ENCODE measurements around the gene AKIRIN1.
"Not testable (repeated sequence)": the region's sequence is repeated elsewhere in the genome, so short reads cannot be mapped to it uniquely, and the experiment has no call there.

AKIRIN1 gene

DNA sequence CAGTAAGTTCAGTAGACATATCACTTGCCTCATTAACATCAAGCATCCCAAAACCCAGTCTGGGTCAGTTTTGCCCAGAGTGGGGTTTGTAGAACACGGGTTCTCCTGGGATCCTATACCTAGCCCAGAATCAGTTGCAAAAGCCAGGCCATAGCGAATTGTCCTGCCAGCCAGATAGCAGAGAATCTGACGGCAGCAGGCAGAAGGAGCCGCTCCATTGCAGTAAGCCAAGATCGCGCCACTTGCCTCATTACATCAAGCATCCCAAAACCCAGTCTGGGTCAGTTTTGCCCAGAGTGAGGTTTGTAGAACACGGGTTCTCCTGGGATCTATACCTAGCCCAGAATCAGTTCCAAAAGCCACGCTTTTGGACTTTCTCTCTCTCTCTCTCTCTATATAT lies 54.2 kb downstream of the AKIRIN1 start:
- no peak for DNase-seq (ENCODE audit: low spot score)

DNA sequence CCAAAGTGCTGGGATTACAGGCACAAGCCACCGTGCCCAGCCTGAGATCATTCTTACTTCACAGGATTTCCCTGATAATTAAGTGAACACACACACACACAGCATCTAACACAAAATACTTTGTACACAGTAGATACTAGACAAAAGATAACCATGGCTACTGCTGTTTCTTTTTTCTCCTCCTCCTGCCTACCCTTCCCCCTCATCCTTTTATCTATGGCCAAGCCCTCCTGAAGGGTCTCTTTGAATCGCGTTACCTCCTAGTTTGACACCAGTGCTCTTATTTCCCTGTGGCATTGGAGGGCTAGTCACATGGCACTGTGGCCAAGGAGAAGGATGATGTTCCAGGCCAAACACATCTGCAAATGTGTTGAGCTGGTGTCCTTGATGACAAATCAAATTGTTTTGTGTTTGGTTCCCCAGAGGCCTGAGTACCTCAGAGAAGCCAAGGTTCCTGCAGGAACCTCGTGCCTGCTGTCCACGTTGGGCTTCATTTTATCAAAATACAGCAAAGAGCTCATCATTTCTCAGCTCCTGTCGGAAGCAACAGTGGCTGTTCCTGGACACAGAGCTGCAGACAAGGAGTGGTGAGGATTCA lies 55.6 kb downstream of the AKIRIN1 start:
- no peak for DNase-seq (ENCODE audit: low spot score)

DNA sequence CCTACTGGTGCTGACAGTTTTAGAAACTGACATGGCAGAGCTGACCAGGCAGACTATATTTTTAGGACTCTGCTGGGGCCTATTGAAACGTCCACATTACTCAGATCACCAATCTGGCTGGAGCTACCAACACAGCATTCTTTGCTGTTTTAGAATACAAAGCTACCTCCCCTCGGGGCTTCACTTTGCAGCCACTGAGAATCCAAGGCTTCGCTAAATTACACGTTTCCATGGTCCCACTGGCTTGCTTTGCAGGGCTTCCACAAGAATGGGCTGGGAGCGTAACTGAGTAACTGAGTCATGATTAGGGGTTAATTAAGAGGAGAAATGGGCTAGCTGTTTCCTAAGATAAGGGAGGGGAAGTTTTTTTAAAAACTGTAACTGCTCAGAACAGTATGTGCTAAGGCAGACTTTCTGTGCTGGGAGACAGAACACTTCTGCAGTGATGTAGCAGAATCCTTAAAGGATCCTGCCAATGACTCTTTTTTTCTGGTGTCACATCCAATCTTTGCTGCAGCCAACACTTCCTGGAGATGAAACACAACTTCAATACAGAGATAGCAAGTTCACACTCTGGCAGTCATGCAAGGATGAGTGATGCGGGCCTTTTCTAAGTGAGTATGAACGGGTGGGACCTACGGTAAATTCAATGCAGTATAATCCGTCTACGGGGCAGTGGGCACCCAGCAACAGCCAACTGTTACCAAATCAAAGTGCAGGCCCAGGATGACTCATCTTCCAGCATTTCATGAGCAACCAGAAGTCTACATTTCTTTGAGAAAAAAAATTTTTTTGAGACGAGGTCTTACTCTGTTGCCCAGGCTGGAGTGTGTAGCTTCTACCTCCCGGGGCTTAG lies 56.5 kb downstream of the AKIRIN1 start:
- peak; percentile 87 for DNase-seq (ENCODE audit: low spot score)

DNA sequence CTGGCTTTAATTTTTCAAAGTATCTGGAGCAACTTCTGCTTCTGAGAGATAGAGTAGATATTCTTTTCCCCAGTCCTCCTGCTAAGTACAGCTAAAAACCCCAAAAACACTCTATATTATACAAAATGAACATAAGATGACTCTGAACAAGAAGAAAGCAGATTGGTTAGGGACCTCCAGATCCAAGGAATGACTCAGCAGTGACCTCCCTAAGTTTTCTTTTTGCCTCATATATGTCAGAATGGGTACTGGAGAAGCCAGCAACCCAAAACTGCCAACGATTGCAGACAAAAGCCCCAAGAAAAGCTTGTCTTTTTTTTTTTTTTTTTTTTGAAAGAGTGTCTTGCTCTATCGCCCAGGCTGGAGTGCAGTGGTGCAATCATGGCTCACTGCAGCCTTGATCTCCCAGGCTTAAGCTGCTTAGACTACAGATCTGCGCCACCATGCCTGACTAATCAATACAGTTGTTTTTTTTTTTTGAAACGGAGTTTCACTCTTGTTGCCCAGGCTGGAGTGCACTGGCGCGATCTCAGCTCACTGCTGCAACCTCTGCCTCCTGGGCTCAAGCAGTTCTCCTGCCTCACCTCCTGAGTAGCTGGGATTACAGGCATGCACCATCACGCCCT lies 57.8 kb downstream of the AKIRIN1 start:
- no peak for DNase-seq (ENCODE audit: low spot score)

DNA sequence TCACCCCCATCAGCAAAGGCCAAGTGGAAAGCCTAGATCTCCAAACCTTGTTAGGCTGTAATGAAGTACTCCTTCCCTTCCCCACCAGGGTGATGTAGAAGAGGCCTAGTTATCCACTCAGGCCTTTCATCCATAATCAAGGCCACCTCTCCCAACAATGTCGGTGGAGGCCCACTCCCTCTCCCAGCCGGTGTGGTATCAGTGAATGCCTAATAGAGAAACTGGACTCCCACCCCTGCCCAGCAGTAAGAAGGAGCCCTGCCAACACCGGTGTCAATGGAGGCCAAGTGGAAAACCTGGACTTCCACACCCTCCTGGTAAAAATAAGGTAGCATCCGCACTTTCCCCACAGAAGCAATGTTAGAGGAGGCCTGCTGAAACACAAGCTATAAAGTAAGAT lies 58.9 kb downstream of the AKIRIN1 start:
- DNase-seq (ENCODE audit: low spot score): no peak

DNA sequence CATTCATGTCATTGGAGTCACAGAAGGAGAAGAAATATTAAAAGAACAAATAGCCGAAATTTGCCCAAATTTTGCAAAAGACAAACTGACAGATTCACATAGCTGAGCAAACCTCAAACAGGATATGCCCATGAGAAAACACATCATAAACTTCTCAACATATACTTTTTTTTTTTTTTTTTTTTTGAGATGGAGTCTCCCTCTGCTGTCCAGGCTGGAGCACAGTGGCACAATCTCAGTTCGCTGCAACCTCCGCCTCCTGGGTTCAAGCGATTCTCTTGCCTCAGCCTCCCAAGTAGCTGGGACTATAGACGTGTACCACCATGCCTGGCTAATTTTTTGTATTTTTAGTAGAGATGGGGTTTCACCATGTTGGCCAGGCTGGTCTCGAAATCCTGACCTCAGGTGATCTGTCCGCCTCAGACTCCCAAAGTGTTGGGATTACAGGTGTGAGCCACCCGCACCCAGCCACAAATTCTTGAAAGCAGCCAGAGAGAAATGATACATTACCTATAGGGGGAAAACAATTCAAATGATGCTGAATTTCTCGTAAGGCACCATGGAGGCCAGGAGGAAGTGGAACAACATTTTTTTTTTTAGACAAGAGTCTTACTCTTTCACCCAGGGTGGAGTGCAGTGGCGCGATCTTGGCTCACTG lies 60.2 kb downstream of the AKIRIN1 start:
- DNase-seq (ENCODE audit: low spot score): not testable (repeated sequence)

DNA sequence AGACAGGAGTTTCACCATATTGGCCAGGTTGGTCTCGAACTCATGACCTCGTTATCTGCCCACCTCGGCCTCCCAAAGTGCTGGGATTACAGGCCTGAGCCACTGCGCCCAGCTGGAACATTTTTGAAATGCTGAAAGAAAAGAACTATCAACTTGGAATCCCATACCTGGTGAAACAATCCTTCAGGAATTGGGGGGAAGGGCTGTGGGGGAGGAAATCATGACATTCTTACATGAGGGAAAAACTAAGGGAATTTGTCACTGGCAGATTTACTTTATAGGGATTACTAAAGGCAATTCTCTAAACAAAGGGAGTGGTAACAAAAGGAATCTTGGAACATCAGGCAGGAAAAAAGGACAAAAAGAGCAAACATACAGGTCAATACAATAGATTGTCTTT lies 60.9 kb downstream of the AKIRIN1 start:
- DNase-seq (ENCODE audit: low spot score): no peak

DNA sequence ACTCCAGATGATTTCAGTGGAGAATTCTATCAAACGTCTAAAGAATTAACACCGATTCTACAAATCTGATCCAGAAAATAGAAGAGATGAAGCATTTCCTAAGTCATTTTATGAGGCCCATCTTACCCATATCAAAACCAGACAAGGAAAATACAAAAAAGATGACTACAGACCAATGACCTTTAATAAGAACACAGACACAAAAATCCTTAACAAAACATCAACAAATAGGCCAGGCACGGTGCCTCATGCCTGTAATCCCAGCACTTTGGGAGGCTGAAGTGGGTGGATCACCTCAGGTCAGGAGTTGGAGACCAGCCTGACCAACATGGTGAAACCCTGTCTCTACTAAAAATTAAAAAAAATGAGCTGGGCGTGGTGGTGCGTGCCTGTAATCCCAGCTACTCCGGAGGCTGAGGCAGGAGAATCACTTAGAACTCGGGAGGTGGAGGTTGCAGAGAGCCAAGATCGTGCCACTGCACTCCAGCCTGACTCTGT lies 64.2 kb downstream of the AKIRIN1 start:
- DNase-seq (ENCODE audit: low spot score): not testable (repeated sequence)

Measured in AG08395 (cell line).